SKM-1 (cell line): Measurements from ENCODE around the gene HOXA7.

ENCODE experiments used
- DNase-seq: peaks from one replicate; lab custom pipeline; 2025; ENCODE audit not compliant: unreplicated experiment; lab: John Stamatoyannopoulos, UW

Gene HOXA7

DNA sequence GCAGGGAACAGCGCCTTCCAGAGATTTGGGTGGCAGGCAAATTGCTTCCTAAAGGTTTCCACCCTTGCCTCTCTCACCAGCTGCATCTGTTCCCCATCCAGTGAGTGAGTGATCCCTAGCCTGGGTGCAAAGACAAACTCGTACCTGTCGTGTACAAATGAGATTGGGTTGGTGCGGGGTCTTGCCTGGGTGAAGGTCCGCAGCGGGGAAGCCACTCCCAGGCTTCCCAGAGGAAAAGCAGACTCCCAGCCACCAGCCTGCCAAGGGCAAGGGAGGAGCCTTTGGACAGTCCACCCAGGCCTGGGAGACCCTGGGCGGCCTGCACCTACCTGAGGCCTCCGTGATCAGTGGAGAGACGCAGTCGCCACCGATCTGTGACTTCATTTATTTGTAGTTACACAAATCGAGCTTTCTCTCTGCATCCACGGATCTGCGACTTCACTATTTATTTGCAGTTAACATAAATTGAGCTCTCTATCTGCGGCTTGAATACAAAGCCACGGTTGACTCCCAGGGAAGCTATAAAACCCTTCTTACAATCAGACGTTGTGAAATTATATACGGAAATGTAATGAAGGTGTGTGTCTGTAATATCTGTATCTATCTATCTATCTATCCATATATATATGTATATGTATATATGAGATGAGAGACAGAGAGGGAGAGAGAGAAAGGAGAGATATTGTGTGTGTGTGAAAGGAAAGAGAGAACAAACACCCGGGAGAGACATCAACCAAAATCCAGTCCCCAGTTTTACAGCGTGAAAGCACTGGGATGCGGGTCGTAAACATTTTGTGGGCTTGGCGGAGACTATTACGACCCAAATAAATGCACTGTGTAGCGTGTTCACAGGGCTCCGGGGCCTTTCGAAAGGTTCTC, 3.0 kb upstream of the HOXA7 start:
- no peak for DNase-seq

- no peak for DNase-seq
Observed at GRCh38 chr7:27158436-27159265, 2.2 kb upstream of the HOXA7 start.

DNA sequence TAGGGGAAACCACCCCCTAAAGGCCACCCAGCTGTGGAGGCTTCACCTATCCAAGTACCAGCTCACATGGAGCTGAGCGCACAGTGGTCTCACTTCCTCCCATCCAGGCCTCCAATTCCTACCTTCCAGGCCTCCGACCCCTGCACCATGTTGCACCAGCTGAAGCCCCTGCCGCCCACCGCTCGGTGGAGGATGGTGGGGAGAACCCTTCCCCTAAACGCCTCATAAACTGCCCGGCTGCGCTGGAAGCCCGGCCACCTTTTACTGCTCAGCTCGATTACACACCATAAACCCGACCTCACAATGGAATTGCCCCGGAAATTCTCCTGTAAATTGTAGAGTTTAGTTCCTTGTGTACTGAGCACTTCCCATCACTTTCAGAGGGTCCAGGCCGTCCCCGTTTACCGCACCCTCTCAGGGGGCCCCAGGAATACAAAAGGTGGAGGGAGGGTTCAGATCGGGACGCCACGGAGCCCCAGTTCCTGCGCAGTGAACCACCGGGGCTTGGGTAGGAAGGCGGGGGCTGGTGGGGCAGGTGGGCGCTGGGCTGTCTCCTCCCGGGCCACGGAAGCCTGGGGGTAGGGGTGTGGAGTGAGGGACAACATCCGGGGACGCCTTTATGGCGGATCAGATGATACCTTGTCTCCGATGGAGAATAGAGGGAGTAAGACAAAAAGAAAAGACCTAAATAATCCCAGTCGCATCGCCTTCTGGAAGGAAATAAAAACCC, 1.4 kb upstream of the HOXA7 start:
- no peak for DNase-seq

DNA sequence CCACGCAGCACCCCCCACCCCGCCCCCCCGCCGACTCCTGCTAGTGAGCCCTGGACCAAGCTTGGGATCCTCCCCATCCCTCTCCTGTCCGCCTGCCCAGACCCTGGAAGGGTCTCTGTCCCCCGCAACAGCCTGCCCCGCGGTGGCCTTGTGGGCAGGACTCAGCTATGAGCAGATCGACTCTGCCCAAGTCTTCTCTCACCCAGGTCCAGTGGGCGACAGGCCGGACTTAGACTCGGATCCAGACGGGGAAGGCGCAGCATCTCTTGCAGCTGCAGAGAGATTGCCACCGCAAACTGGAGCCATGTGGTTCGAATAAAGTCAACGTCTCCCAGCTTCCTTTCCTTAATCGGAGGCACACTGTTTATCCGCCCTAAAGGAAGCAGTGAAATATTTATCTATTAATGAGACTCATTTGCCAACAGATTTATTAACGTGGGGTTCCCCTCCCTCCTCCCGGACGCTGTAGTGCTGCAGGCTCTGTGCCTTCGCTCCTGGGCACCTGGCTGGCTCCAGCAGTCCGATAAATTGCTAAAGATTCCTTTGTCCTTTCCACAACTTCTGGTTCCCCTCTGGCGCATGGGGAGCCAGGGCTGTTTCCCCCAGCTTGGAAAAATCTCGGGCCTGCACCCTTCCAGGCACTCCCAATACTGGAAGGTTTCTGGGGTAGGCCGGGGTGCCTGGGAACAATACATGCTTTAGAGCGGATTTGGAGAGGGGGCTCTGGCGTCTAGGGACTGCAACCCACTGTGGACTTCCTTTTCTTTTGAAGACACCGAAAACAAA, 634 bp upstream of the HOXA7 start:
- no peak for DNase-seq

DNA sequence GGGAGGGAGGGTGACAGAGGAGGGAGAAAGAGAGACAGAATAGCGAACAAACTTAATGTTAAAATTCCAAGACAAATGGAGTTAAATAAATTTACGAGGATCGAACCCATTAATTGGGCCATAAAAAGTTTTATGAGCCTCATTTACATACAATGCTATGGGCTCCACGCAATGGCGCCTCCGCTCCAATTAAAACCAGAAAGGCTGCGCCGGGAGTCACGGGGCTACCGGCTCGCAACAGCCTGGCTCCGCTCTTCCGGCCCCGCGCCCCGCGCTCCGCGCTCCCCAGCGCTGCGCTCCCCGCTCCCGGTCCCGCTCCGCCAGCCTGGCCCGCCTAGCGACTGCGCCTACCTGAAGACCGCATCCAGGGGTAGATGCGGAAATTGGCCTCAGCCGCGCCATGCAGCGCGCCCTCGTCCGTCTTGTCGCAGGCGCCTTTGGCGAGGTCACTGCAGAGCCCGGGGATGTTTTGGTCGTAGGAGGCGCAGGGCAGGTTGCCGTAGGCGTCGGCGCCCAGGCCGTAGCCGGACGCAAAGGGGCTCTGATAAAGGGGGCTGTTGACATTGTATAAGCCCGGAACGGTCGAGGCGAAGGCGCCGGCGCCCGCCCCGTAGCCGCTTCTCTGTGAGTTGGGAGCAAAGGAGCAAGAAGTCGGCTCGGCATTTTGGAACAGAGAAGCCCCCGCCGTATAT, 513 bp downstream of the HOXA7 start:
- DNase-seq: no peak

DNA sequence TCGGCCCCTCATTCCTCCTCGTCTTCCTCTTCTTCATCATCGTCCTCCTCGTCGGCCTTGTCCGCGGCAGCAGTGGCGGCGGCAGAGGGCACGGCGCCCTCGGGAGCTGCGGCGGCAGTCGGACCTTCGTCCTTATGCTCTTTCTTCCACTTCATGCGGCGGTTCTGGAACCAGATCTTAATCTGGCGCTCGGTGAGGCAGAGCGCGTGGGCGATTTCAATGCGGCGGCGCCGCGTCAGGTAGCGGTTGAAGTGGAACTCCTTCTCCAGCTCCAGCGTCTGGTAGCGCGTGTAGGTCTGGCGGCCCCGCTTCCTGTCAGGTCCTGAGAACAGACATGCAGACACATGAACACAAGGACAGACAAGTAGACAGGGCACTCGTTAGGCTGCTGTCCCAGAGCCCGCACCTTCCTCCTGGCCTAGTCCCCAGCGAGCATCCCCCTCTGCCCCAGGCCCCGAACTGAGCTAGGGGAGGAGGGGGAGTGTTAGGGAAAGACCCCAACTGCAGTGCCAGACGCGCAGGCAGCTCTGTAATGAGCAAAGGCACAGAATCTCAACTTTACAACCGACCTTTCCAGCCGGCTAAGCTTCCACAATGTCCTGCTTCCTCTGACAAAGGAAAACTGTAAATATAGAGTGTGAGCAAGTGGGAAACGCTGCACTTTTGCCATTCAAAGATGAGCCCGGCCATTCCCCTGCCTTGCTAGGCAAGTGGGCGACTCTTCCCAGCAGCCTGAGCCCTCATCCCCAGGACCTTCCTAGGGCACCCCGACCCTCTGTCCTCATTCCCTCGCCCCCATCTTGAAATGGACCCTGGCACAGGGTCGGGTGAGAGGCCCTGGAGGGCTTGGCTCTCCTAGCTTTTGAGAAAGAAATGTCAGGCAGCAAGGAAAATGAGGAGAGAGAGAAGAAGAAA, 1.3 kb downstream of the HOXA7 start:
- no peak for DNase-seq

GRCh38 chr7:27154369-27154768, 2.1 kb downstream of the HOXA7 start:
- no peak for DNase-seq

DNA sequence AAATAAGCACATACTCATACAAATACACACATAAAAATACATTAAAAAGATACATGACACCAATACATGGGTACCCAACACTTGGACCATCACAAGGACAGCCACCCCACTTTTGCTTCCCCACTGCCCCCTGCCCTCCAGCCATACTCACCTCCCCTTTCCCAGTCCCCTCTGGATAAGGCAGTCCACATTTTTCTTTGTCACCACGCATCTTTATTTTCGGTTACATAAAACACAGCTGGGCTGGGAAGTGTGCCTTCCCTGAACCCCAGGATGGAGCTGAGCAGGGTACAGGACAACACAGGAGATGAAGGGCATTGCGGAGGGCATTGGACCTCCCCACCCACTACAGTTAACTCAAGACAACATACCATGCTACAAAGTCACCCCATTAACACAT, 2.9 kb downstream of the HOXA7 start:
- no peak for DNase-seq

DNA sequence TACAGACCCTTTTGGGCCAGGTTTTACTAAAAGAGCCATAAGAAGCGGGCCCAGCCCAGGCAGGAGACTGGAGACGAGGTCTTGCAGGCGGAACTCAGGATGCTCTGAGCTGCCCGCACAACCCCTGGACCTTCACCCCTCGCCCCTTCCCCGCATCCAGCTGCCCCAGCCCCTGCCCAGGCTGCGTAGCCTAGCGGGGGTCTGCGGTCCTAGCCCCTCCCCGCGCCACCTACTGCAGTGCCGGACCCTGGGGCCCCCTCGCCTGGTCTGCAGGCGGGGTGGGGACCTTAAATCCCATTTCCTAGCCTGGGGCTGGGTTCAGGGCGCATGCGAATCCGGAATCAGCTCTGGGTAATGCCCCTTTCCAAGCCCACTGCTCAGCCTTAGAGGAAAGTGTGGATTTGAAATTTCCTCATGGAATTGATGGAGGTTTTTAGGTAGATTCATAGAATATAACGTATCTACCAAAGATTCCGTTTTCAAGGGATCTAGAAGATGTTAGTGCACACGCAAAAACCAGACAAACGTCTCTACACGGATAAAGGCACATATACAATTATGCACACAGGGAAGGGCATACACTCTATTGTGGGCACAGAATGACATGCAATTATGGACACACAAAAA, 3.5 kb downstream of the HOXA7 start:
- DNase-seq: no peak

DNA sequence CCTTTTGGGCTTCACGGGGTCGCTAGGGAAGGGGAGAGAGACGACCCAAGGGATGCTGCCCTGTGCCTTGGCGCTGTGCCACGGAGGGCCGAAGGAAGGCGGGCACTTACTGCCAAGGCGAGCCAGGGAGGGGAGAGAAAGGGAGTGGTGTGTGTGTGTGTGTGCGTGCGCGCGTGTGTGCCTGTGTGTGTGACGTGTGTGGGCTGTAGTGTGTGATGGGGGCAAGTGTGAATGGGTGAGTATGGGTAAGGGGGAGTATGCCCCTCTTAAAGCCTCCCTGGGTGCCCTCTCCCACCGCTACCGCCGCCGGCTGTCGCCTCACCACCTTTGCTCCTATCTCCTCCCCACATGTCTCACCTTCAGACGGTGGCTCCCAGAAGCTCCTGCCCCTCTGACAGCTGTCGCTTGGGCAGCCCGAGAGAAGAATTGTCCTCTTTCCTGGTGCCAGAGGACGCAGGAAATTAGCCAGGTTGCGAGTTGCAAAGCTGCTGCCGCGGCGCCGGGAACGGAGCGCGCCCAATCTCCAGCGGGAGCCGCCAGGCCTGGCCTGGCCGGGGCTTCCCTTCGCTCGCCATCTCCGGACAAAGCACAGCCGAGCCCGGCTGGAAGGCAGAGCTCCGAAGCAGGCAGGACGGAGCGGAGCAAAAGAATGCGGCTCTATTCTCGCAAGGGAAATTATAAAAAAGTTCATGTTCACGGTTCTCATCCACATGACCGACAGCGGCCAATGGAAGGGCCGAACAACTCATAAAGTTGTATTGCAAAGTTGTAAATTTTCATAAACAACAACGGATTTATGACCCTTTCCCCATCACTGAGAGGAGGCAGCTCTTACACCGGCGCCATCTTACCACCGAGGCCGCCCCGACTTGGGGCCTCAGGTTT, 4.3 kb downstream of the HOXA7 start, which contains the start of gene HOXA3:
Gene HOXA3 (minus strand): TSS at position 653 of the 885 bp plus-strand sequence. CDS start 41,943 bp downstream, outside the sequence.
- DNase-seq: no peak

GRCh38 chr7:27151341-27151930, 5.0 kb downstream of the HOXA7 start:
- no peak for DNase-seq

DNA sequence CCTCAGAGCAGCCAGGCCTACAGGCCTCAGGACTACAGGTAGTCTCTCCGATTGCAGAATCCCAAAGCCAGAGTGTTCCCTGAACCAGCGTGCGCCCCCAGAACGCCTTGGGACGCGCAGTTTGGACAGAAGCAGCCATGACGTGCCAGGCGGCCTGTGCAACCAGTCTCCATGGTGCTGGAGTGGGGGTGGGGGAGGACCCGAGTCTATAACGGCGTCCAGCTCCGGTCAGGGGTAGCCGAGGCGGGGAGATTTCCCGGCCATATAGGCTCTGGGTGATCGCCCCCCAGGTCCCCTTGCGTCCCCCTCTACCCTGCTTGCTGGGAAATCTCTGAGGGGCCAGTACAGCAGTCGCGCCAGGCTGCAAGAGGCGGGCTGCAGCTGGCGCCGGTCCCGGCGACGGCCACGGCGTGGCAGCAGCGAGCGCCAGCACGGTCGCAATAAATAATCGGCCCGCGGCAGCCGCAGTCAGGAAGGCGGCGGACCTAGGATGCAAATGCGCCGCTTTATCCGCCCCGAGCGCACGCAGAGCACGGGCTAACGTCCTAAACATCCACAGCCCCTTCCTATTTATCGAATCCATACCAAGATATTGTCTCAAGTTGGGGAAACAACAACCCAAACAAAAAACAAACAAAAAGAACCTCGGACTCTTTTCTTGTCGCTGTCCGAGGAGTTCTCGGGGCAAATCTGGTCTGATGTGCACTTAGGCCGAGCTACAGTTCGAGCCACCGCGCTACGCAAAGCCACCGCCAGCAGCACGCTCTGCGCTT, 5.7 kb downstream of the HOXA7 start:
- DNase-seq: no peak

DNA sequence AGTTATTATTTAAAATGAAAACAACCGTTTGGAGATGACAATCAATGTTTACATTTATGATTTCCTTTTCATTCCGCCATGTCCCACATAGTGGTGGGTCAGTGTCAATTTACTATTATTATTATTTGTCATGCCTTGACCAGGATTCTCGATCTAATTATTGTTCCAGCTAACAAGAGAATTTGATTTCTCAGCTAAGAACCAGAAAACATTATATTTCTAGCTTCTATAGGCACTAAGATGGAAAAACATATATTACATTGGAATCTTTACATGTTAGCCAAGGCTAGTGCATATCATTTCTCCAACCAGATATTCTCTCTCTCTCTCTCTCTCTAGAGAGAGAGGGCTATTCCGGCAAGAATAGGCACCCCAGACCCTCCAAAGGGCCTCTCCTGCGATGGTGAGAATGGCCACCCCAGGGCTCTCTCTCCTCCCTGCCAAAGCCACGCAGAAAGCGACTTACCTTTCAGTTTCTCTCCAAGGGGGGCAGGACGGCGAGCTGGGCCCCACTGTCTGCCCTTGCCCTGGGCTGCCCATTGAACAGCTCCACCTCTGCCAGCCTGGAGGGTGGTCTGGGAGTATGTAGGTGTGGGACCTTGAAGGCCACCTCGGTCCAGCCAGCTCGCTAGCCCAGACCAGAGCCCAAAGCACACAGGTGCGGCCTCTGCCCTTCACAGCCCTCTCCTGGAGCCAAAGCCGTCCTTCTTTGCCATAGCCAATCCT, 6.5 kb downstream of the HOXA7 start:
- DNase-seq: no peak

GRCh38 chr7:27148756-27149641, 7.5 kb downstream of the HOXA7 start:
- no peak for DNase-seq
